Vagina (tissue), 2 donors: Measurements from ENCODE around the gene CD69. TPM values are rescaled to one million over a fixed set of nuclear protein-coding genes. Genes with fewer than 3 reads are reported as not detected.

ENCODE experiments used
- DNase-seq, 2 donors: peaks; one replicate each; pipeline ENCODE4 v3.0.0-alpha.2; 2017; ENCODE audit errors: extremely low spot score in 2 of 2
- H3K27ac ChIP-seq: fragments of 200-600 bp; sonication (generic); one replicate; pipeline ENCODE4 v1.5.1; 2019
- H3K27me3 ChIP-seq: fragments of 200-600 bp; sonication (generic); one replicate; pipeline ENCODE4 v1.5.1; 2019
- H3K36me3 ChIP-seq, 2 donors: fragments of 200-600 bp; sonication (generic); one replicate each; pipeline ENCODE4 v1.5.1; 2017 to 2019
- H3K4me1 ChIP-seq: fragments of 200-600 bp; sonication (generic); one replicate; pipeline ENCODE4 v1.5.1; 2019
- H3K4me3 ChIP-seq, 2 donors: fragments of 200-600 bp; sonication (generic); 1 replicate in 1 of 2; 2 replicates in 1 of 2; pipeline ENCODE4 v1.5.1; 2016 to 2019
- H3K9me3 ChIP-seq: fragments of 200-600 bp; sonication (generic); one replicate; pipeline ENCODE4 v1.5.1; 2019
- CTCF ChIP-seq, 3 experiments: fragments of 450-650 bp in 2 of 3; fragments of 200-600 bp in 1 of 3; sonication (generic) in 1 of 3; IDR thresholded peaks; one replicate each; pipeline ENCODE4 v1.5.1; 2017 to 2019; ENCODE audit warnings: antibody characterized with exemption in 3 of 3, mild to moderate bottlenecking in 2 of 3, moderate library complexity in 2 of 3
- POLR2A ChIP-seq, 2 donors: fragments of 450-650 bp; IDR thresholded peaks; one replicate each; pipeline ENCODE4 v1.6.1; 2017; ENCODE audit warnings: antibody characterized with exemption in 2 of 2, mild to moderate bottlenecking in 2 of 2, moderate library complexity in 2 of 2
- POLR2AphosphoS5 ChIP-seq, 2 donors: sonication (generic); formaldehyde crosslinking; IDR thresholded peaks; one replicate each; pipeline ENCODE4 v1.9.0; 2017; ENCODE audit warnings: antibody characterized with exemption in 2 of 2, mild to moderate bottlenecking in 2 of 2, low read depth in 1 of 2; ENCODE audit not compliant: insufficient read depth in 1 of 2
- intact Hi-C: fragments of 100-400 bp; cut with DNase I; formaldehyde crosslinking; loops from one replicate; pipeline ENCODE4 v1.15.1; 2023
- total RNA-seq: library from RNA; depleted of rRNA; stranded (reverse); fragments of >200 nt; gene quantifications from one replicate; pipeline ENCODE4 v1.2.3, GENCODE V29; 2016

Gene CD69
- total RNA-seq, 1 donor from 2014 or later: 28.5 TPM

GRCh38 chr12:9730591-9730990 lies 30.1 kb downstream of the CD69 start:
- no peak for TF ChIP-seq POLR2AphosphoS5 (IDR thresholded peaks at IDR 0.05; ENCODE audit: insufficient read depth in 1 of 2, low read depth in 1 of 2)
- no peak for TF ChIP-seq POLR2A (IDR thresholded peaks at IDR 0.05)
- TF ChIP-seq CTCF (IDR thresholded peaks at IDR 0.05): no peak
- no peak overlapping the region for H3K27ac ChIP-seq

GRCh38 chr12:9730011-9730410 lies 30.7 kb downstream of the CD69 start:
- H3K27me3 ChIP-seq: no peaks in the 10 kb centered on the region
- intact Hi-C loops: no loop called here
- H3K27ac ChIP-seq: no peak overlapping the region

More at GRCh38 chr12:9730591-9730990, 30.1 kb downstream of the CD69 start:
- H3K9me3 ChIP-seq: no peaks in the 10 kb centered on the region
- no peaks in the 10 kb centered on the region for H3K36me3 ChIP-seq
- intact Hi-C loops: no loop called here
- H3K4me1 ChIP-seq: no peaks in the 10 kb centered on the region
- DNase-seq: no peak
- H3K27me3 ChIP-seq: no peaks in the 10 kb centered on the region
- H3K4me3 ChIP-seq: no peak overlapping the region

GRCh38 chr12:9729082-9729481 lies 31.6 kb downstream of the CD69 start:
- no peak overlapping the region for H3K27ac ChIP-seq

More at GRCh38 chr12:9730011-9730410, 30.7 kb downstream of the CD69 start:
- Histone ChIP-seq H3K4me1 (no peaks in the 10 kb centered on the region), H3K36me3 (no peaks in the 10 kb centered on the region), H3K4me3 (no peak overlapping the region), H3K9me3 (no peaks in the 10 kb centered on the region)
- no peak for DNase-seq
- TF ChIP-seq POLR2AphosphoS5 (IDR thresholded peaks at IDR 0.05; ENCODE audit: insufficient read depth in 1 of 2, low read depth in 1 of 2): no peak
- no peak for TF ChIP-seq POLR2A (IDR thresholded peaks at IDR 0.05)
- TF ChIP-seq CTCF (IDR thresholded peaks at IDR 0.05): no peak

GRCh38 chr12:9727813-9728212 lies 32.9 kb downstream of the CD69 start:
- no peak for DNase-seq
- Histone ChIP-seq H3K9me3 (no peaks in the 10 kb centered on the region), H3K36me3 (no peaks in the 10 kb centered on the region), H3K27me3 (no peaks in the 10 kb centered on the region), H3K27ac (no peak overlapping the region), H3K4me3 (no peak overlapping the region), H3K4me1 (no peaks in the 10 kb centered on the region)
- intact Hi-C loops: no loop called here
- TF ChIP-seq POLR2AphosphoS5 (IDR thresholded peaks at IDR 0.05; ENCODE audit: insufficient read depth in 1 of 2, low read depth in 1 of 2): no peak
- TF ChIP-seq POLR2A (IDR thresholded peaks at IDR 0.05): no peak

More at GRCh38 chr12:9729082-9729481, 31.6 kb downstream of the CD69 start:
- no peak overlapping the region for H3K4me3 ChIP-seq
- intact Hi-C loops: no loop called here
- H3K36me3 ChIP-seq: no peaks in the 10 kb centered on the region
- H3K9me3 ChIP-seq: no peaks in the 10 kb centered on the region
- TF ChIP-seq POLR2AphosphoS5 (IDR thresholded peaks at IDR 0.05; ENCODE audit: insufficient read depth in 1 of 2, low read depth in 1 of 2) (no peak), CTCF (IDR thresholded peaks at IDR 0.05) (no peak), POLR2A (IDR thresholded peaks at IDR 0.05) (no peak)
- H3K4me1 ChIP-seq: no peaks in the 10 kb centered on the region
- no peak for DNase-seq
- no peaks in the 10 kb centered on the region for H3K27me3 ChIP-seq

GRCh38 chr12:9725213-9725870 lies 35.4 kb downstream of the CD69 start:
- no peaks in the 10 kb centered on the region for H3K9me3 ChIP-seq
- DNase-seq: no peak
- H3K36me3 ChIP-seq: no peaks in the 10 kb centered on the region
- H3K27ac ChIP-seq: no peak overlapping the region
- intact Hi-C loops: no loop called here
- TF ChIP-seq POLR2A (IDR thresholded peaks at IDR 0.05) (no peak), CTCF (IDR thresholded peaks at IDR 0.05) (no peak), POLR2AphosphoS5 (IDR thresholded peaks at IDR 0.05; ENCODE audit: insufficient read depth in 1 of 2, low read depth in 1 of 2) (no peak)
- H3K4me1 ChIP-seq: peaks cover 10% of the 10 kb centered on the region
- no peak overlapping the region for H3K4me3 ChIP-seq
- H3K27me3 ChIP-seq: no peaks in the 10 kb centered on the region
